Body of pancreas (tissue), 4 donors: Measurements from ENCODE around the gene ABCA8.
"Not testable (repeated sequence)": the region's sequence is repeated elsewhere in the genome, so short reads cannot be mapped to it uniquely, and the experiment has no call there.

Experiments used
- POLR2A ChIP-seq, 3 donors: fragments of 450-650 bp; IDR thresholded peaks; one replicate each; pipeline ENCODE4 v1.6.1; 2016; ENCODE audit warnings: antibody characterized with exemption in 3 of 3, mild to moderate bottlenecking in 2 of 3
- TF ChIP-seq, protein P1 (sequence below), 7 experiments: fragments of 450-650 bp in 4 of 7; fragments of 200-600 bp in 3 of 7; sonication (generic) in 3 of 7; IDR thresholded peaks; one replicate each; pipeline ENCODE4 v1.5.1; 2016 to 2019; ENCODE audit warnings: antibody characterized with exemption in 7 of 7

DNA sequence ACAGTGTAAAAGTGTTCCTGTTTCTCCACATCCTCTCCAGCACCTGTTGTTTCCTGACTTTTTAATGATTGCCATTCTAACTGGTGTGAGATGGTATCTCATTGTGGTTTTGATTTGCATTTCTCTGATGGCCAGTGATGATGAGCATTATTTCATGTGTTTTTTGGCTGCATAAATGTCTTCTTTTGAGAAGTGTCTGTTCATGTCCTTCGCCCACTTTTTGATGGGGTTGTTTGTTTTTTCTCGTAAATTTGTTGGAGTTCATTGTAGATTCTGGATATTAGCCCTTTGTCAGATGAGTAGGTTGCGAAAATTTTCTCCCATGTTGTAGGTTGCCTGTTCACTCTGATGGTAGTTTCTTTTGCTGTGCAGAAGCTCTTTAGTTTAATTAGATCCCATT is 44.6 kb upstream of the ABCA8 start:
- not testable (repeated sequence) for TF ChIP-seq POLR2A (IDR thresholded peaks at IDR 0.05)
- TF ChIP-seq, protein P1, sequence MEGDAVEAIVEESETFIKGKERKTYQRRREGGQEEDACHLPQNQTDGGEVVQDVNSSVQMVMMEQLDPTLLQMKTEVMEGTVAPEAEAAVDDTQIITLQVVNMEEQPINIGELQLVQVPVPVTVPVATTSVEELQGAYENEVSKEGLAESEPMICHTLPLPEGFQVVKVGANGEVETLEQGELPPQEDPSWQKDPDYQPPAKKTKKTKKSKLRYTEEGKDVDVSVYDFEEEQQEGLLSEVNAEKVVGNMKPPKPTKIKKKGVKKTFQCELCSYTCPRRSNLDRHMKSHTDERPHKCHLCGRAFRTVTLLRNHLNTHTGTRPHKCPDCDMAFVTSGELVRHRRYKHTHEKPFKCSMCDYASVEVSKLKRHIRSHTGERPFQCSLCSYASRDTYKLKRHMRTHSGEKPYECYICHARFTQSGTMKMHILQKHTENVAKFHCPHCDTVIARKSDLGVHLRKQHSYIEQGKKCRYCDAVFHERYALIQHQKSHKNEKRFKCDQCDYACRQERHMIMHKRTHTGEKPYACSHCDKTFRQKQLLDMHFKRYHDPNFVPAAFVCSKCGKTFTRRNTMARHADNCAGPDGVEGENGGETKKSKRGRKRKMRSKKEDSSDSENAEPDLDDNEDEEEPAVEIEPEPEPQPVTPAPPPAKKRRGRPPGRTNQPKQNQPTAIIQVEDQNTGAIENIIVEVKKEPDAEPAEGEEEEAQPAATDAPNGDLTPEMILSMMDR (IDR thresholded peaks at IDR 0.05), result not testable (repeated sequence)
